NCI-H524 treated with DMSO at 0.1 percent for 48 hours (cell line): ENCODE results near the gene MESD.

Experiments used
- DNase-seq: peaks from one replicate; lab custom pipeline; 2025; lab: John Stamatoyannopoulos, UW

The MESD gene

DNA sequence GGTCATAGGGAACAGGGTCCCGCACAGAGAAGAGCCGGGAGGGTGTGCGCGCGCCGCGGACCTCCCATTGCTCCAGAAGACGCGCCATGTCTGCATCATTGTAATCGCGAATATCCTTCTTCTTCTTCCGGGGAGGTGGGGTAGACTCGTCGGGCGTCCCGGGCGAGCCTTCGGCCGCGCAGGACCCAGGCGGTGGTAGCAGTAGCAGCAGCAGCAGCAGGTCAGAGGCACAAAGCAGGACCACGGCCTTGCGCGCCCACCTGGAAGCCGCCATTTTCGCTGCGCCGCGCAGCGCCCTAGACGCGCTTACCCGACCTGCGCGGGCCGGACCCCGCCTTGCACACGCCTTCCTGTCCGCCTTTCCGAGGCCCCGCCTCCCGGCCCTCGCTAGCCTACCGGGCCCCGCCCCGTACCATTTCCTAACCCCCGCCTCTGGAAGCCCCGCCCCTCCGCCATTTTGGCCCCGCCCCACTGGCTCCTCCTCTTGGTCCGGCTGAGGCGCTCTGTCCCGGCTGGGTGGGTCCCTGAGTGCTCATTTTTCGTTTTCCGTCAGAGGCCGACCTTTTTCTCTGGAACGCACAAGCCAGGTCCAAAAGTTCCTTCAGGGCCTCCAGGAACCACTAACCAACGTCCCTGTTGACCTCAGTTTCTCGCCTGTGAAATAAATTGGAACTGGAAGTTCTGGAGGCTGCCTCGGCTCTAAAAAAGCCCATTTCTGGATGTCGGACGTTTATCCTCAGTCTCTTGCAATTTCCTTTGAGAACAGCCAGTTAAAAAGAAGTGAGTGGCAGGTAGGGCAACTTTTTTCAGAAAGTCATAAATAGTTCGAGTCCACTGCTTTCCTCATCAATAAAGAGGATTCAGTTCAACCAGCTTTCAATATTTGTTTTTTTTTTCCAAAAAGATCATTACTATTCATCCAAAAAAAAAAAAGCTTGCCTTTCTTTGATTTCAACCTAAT lies at the start of gene MESD:
Gene MESD, minus strand, starts transcription at position 302 of the 961 bp plus-strand sequence. Its CDS starts 28 bp downstream, at position 274.
- DNase-seq, result peak; percentile 84

DNA sequence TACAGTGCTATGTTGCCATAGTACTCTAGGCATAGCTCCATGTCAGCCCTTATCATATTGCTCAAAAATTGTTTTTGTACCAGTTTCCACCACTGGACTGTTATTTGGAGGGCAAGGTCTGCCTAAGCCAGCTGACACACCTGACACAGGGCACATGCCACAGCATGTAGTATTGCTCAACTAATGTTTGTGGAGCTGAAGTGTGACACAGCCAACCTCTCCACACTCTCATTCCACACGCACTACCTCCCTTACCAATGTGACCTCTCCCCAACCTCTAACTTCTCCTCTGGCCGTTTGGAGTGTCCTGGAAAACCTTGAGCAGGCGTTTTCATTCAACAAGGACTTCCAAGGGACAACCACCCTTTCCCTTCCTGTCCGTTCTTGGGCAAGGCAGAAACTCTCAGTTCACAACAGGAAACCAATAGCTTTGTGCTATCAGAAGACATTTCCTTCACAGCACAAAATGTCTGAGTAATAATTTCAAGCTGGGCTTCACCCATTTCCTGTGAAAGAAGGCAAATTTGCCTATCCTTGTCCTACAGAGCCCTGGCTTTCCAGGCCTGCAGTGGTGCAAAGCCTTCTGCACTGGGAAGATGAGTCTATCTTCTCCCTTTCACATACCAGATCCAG lies 49.5 kb upstream of the MESD start:
- no peak for DNase-seq

DNA sequence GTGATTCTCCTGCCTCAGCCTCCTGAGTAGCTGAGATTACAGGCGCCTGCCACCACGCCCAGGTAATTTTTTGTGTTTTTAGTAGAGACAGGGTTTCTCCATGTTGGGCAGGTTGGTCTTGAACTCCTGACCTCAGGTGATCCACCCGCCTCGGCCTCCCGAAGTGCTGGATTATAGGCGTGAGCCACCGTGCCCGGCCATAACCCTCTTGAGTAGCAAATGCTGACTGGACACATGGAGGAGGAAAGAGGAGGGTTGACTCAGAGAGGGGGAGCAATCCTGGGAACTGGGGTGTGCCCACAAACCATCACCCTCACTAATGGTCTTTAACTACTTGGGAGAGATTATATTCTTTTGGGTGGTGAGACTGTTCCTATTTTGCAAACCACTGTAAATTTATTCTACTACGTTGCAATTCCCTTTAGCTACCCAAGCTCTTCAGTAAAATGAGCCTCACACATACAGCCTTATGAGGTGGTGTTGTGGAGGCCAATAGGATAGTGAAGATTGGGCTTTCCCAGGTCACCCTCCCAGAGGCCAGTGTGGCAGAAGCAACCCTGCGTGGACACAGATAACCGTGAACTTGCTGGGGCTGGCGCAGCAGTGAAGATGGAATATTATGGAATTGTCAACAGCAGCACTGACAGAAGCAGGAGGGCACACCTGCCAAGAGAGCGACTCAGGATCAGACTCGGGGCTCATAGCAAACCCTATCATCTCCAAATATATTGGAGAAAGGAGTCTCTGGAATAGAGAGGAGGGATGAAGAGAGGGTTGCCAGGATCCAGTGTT lies 48.5 kb upstream of the MESD start:
- DNase-seq, result no peak

DNA sequence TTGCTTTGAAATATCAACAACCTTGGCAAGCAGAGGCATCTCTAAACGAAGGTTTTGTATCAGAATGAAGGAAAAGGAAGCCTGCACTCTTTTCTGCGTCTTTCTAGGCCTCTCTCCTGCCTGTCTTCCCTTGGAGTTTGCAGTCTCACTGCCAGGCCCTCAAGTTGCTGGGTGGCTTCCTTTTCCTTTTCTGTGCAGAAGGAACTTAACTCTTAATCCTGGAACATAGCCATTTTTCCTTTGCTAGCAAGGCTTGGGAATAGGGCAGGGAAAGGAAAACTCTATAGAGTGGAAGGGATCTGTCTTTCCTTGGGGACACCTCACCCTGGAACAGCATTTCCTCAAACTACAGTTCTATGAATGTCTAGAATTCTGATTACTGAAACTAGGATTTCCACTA lies 43.9 kb upstream of the MESD start:
- no peak for DNase-seq

DNA sequence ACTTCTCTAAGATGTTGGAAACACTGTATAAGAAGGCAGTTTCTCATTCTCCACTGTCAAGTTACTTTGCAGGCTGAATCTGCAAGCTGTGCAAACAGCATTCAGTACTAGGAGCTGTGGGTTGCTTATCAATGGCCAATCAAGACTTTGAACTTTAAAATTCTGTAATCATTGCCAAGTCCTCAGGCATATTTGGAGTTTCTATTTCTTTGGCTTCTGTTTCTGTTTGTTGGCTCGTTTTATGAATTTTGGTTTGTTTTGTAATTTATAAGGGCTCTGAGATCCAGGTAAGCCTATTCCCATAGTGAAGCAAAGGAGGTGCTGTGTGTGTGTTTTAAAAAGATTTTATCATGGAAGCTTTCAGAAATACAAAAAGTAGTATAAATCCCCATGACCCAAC lies 43.2 kb upstream of the MESD start:
- DNase-seq, result no peak

DNA sequence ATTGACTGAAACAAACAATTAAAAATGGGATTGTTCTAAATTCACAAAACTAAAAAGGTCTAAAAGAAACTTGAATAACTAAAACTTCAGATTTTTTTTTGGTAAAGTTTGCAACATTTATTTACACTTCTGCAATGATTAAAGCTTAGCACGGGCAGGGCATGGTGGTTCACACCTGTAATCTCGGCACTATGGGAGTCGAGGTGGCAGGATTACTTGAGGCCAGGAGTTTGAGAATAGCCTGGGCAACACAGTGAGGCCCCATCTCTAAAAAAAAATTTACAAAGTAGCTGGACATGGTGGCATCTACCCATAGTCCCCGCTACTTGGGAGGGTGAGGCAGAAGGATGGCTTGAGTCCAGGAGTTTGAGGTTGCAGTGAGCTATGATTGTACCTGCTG lies 42.7 kb upstream of the MESD start:
- DNase-seq, result no peak

DNA sequence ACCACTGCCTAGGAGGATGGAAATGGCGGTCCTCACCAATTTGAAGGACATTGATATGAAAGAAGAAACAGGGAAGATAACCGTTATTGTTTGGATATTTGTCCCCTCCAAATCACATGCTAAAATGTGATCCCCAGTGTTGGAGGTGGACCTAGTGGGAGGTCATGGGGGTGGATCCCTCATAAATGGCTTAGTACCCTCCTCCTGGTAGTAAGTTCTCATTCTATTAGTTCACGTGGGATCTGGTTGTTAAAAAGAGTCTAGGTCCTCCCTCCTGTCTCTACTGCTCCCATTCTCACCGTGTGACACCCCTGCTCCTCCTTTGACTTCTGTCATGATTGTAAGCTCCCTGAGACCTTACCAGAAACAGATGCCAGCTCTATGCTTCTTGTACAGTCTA lies 41.6 kb upstream of the MESD start:
- DNase-seq, result no peak

DNA sequence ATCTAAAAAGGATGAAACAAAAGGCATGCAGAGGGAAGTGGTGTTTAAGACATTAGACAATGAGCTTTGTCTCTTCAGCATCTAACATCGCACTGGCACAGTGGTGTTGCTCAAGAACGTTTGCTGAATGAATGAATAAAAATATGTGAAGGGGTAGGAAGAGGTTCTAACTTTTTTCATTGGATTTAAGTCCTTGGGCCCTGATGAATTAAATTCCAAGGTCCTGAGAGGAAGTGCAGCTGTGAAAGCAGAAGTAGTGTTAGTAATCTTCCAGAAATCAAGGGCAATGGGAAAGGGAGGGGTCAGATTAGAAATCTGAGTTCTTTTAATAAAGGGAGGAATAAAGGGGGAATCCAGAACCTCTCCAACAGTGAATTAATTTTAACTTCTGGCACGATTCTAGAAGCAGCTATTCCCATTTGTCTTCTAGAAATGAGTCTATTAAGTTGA lies 40.7 kb upstream of the MESD start:
- DNase-seq, result no peak

DNA sequence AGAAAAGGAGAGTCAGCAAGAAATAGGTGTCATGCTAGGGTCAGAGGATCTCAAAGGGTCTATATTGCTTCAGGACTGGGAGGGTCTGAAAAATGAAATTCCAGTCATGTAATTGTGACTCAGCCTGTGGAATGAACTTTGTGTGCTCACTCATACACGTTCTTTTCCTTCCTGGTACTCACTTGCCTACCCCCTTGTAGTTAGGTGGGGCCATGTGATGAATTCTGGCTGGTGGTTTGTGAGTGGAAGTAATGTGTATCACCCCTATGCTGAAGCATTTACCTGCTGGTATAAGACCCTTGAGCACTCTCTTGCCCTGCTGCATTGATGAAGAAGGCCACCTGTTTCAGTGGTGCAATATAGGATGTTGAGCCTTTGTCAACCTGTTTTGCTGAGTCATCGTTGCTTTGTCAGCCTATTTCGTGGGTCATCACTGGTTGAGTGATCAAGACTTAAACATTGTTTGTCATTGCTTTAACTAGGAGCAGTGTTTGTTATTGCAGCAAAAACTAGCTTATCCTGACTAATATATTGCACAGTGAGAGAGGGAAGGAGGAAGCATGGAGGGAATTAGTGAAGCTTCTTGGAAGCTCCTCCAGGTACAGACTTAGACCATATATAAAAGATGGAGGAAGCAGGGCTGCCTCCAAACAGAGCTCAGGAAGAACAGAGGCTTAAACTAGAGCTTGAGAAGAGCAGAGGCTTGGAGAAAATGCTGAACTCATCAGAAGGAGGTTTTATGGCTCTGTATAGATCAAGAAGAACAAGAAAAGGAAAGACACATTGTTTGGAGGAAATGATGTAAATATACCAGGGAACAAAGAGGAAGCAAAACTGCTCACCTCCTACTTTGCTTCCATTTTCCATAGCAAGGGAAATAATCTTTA lies 40.0 kb upstream of the MESD start:
- DNase-seq, result no peak

DNA sequence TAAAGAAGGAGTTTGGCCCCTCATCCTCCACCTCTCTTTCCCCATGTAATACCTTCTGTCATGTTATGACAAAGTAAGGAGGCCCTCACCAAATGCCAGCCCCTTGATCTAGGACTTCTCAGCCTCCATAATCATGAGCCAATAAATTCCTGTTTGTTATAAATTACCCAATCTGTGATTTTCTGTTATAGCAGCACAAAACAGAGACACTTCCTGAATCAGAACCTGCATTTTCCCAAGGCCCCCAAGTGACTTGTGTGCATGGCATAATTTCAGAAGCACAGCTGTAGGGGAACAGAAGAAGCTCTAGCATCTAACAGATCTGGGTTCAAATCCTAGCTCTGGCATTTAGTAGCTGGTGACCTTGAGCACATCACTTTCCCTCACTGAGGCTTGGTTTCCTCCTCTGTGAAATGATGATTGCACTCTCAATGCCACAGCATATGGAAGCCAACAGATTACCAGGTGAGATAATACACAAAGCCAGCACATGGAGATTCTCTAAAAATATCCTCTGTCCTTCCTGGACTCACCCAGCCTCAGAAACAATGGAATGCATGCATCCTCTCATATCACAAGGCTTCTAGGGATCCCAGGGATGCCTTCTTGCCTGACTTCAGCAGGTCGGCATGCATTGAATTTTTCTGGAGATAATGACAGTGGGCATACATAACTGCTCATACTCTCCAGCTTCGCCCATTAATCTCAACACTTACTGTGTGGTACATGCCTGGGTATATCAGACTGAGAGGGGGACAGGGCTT lies 37.4 kb upstream of the MESD start:
- no peak for DNase-seq

DNA sequence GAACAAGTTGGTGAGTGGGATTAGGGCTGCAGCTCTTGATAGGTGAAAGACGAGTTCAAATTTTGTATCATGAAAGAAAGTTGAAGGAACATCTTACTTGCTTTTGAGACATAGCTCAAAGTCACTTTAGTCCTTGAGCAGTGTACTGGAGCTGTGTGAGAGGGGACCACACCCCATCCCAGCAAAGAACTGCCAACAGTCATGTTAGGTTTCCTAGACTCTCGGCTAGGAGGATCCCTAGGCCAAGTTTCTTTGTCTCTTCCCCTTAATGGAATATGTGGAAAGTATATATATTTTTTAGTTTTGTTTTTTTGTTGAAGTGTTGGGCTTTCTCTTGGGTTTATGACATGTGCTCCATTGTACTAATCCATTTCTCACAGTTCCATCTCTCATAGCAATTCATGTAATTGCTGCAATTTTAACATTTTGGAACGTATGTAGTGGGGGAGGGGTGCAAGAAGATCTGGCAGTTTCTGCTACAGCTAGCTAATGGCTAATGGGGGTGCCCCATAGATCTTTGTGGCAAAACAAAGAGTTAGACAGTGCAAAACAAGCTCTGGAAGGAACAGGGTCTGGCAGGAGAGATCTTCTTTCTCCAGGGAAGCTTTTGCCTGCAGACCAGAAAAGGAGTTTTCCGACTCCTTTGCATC lies 36.2 kb upstream of the MESD start:
- DNase-seq, result no peak

DNA sequence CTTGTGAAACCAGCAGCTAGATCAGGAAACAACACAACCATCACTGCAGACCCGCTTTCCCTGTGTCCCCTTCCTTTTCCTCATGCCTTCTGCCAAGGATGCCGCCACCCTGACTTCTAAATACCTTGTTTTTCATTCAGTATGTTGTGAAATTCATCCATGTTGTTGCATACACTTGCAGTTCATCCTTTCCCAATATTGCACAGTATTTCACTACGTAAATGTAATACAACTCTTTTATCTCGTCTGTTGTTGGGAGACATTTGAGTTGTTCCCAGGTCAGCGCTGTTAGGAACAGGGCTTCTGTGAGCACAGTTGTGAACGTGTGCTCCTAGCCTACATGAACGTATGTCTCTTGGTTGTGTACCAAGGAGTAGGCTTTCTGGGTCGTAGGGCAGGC lies 35.3 kb upstream of the MESD start:
- no peak for DNase-seq

DNA sequence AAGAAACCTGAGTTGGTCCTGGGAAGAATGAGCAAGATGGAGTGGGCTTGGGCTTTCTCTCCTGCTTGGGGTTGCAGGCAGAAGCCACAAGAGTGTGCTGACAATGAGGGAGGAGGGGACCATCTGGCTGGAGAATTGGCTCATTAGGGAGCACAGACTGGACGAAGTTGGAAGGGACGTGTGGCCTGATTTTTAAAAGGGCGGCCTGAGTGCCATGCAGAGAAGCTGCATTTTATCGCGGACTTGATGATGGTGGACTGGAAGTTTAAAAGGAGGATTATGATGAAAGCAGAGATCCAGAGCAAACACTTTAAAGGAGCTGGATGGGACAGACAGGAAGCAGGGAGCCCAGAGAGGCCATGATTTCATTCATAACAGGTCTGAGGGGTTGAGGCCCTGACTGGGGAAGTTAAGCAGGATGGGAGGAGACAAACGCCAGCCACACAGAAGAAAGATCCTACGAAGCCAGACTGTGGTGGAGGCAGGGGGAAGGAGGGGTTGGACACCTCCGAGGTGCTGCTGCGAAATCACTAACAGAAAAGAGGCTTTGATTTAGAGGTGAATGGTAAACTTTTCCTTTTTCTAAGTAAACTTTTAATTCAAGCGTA lies 34.8 kb upstream of the MESD start:
- DNase-seq, result no peak

DNA sequence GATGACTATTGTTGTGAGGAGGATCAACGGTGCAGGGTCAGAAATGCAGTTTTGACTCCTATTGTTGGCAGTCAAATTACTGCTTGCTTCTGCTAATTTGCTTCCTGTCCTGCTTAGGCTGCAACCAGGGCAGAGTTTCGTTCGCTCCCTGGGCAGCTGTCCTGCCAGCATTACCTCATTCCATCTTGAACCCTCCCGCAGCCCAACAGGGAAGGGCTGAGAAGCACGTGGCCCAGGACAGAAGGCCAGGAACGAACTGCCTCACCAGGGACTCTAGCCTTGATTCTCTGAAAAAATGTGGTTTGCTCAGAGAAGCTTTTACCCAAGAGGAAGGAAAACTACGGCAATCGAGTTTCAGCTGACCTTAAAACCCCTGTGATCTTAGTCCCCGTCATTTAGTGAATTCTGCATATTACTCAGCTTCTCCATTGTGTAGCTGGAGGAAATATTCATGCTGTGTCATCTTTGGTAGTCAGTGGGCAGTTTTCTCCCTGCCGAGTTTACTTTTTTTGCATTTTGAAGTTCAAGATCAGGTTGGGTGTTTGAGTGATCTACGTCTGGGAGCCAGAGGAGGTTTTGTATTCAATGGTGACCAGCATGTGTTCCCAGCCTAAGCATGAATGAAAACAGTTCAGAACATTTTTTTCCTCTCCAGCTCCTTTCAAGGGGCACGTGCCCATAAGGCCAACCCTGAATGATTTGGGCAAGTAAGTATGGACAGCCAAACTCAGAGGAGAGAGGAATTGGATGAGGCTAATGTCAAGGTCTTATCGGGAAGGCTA lies 34.1 kb upstream of the MESD start:
- DNase-seq, result no peak

DNA sequence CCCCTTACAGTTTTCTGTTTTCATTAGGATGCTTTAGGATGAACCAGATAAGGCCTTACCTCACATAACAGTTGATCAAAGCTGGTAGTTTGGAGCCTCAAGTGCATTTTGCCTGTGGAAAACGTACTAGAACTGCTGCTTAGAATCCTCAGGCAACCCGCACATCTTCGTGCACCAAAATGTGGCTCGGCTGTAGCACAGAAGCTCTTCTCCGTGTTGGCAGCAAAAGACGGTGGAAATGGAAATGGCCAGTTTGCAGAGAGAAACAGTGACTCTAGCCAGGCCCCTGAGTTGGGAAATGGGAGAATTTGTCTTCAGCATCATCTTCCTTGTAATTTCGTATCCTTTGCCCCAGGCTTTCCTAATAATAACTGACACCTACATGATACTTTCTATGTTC lies 31.7 kb upstream of the MESD start:
- no peak for DNase-seq

DNA sequence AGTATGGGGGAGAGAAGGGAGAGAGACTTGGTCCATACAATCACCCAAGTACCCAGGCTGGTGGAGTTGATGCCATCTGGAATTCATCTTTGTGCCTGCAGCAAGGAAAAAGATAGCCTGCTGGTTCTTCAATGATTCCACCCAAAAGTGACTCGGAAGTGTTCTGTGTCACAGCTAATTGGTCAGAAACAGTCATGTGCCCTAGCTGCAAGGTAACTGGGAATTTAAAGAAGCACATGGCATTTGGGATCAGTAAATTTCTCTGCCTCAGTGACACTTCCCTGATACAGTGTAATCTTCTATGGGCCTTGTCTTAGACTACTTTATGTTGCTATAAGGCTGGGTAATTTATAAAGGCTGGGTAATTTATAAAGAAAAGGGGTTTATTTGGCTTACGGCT lies 28.6 kb upstream of the MESD start:
- DNase-seq, result no peak

DNA sequence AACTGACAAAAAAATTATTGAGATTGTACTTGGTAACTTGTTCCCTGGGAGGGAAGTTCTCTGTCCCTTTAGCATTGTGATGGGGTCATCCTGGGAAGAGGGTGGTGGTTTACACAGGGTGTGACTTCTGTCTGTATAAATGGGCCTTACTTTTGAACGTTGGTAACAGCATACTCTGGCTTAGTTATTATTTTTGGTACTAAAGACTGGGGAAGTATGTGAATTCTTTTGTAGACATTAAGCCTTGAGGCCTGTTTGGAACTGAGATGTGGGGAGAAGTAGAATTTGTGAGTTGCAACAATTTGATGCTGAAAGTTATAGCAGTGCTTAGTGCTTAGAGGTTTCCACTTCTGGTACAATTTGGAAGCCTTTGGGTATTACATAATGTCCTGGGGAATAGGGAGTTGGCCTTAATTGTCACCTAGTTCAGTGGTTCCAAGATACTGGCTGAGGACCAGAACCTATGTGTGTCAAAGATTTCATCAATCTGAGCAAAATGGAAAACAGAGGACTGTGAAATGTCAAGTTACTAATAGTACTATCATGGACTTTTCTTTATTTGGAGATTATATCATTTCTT lies 27.0 kb upstream of the MESD start:
- DNase-seq, result no peak

DNA sequence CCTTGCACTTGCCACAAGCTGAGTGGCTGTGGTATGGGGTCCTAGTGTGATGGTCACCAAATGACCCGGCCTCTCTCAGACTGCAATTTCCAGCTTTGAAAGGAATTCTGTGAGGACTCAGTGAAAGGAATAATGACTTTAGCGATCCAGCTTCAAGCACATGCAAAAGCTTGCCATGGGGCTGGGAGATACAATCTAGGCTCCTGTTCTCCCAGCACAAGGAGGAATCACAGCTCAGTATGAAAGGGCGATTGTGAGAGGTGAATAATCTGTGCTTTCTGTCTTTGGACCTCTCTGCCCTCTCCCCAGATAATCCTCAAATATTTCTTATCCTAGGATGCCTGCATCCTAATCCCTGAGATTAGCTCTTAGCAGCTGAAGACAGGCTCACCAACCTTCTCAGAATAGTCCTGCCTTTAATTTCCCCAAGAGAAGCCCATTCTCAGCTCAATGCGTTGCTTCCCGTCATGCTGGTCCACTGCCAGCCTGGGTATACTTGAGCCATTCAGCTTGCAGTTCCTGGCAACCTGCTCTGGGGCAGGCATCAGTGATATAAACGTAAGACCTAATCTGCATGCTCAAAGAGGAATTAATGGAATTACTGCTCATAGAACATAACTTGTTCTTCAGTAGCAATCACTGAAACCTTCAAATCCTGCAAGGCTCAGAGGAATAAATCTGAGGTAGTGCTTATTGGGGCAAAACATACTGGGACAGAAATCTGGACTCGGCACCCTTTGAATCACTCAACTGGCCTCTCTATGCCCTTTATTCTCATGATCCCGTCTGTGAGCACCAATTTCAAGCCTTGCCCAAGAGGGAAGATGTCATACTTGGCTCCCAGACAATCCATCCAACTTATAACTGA lies 26.2 kb upstream of the MESD start:
- no peak for DNase-seq
